ENCODE results near the gene CDH15.
"Not testable (repeated sequence)": the region's sequence is repeated elsewhere in the genome, so short reads cannot be mapped to it uniquely, and the experiment has no call there.

Gene CDH15

GRCh38 chr16:89172528-89173173 lies 1.1 kb downstream of the CDH15 start:
- no peak for DNase-seq (ENCODE audit: low read depth)

- DNase-seq (ENCODE audit: low read depth), result no peak
Observed at GRCh38 chr16:89173174-89173921, 1.8 kb downstream of the CDH15 start.

GRCh38 chr16:89174055-89174827 lies 2.7 kb downstream of the CDH15 start:
- DNase-seq (ENCODE audit: low read depth), result no peak

GRCh38 chr16:89174877-89175276 lies 3.3 kb downstream of the CDH15 start:
- no peak for DNase-seq (ENCODE audit: low read depth)

- no peak for DNase-seq (ENCODE audit: low read depth)
Observed at GRCh38 chr16:89175280-89176146, 4.0 kb downstream of the CDH15 start.

GRCh38 chr16:89176147-89176690 lies 4.7 kb downstream of the CDH15 start:
- DNase-seq (ENCODE audit: low read depth), result no peak

- no peak for DNase-seq (ENCODE audit: low read depth)
Observed at GRCh38 chr16:89176717-89177116, 5.2 kb downstream of the CDH15 start.

- no peak for DNase-seq (ENCODE audit: low read depth)
Observed at GRCh38 chr16:89177501-89177900, 6.0 kb downstream of the CDH15 start.

- no peak for DNase-seq (ENCODE audit: low read depth)
Observed at GRCh38 chr16:89178453-89179147, 7.1 kb downstream of the CDH15 start.

- no peak for DNase-seq (ENCODE audit: low read depth)
Observed at GRCh38 chr16:89179148-89179484, 7.6 kb downstream of the CDH15 start.

GRCh38 chr16:89179656-89180315 lies 8.2 kb downstream of the CDH15 start:
- DNase-seq (ENCODE audit: low read depth), result no peak

GRCh38 chr16:89183463-89183862 lies 11.9 kb downstream of the CDH15 start:
- DNase-seq (ENCODE audit: low read depth), result no peak

GRCh38 chr16:89183975-89184676 lies 12.6 kb downstream of the CDH15 start:
- no peak for DNase-seq (ENCODE audit: low read depth)

GRCh38 chr16:89184677-89184932 lies 13.1 kb downstream of the CDH15 start:
- no peak for DNase-seq (ENCODE audit: low read depth)

- no peak for DNase-seq (ENCODE audit: low read depth)
Observed at GRCh38 chr16:89184933-89185794, 13.6 kb downstream of the CDH15 start.

GRCh38 chr16:89185887-89186592 lies 14.5 kb downstream of the CDH15 start:
- DNase-seq (ENCODE audit: low read depth), result not testable (repeated sequence)

- DNase-seq (ENCODE audit: low read depth), result not testable (repeated sequence)
Observed at GRCh38 chr16:89186593-89187031, 15.1 kb downstream of the CDH15 start.

GRCh38 chr16:89187032-89187769 lies 15.7 kb downstream of the CDH15 start:
- DNase-seq (ENCODE audit: low read depth), result no peak

Measured in activated T-cell treated with anti-CD3 and anti-CD28 coated beads for 24 hours (primary cell).